ENCODE results near the gene EIF4A2.
"Not testable (repeated sequence)": the region's sequence is repeated elsewhere in the genome, so short reads cannot be mapped to it uniquely, and the experiment has no call there.

EIF4A2 gene

GRCh38 chr3:186810336-186810996 is 27.1 kb downstream of the EIF4A2 start:
- no peak for DNase-seq (ENCODE audit: insufficient read length, low spot score)
- no peak for FAIRE-seq
- TF ChIP-seq, protein P1, sequence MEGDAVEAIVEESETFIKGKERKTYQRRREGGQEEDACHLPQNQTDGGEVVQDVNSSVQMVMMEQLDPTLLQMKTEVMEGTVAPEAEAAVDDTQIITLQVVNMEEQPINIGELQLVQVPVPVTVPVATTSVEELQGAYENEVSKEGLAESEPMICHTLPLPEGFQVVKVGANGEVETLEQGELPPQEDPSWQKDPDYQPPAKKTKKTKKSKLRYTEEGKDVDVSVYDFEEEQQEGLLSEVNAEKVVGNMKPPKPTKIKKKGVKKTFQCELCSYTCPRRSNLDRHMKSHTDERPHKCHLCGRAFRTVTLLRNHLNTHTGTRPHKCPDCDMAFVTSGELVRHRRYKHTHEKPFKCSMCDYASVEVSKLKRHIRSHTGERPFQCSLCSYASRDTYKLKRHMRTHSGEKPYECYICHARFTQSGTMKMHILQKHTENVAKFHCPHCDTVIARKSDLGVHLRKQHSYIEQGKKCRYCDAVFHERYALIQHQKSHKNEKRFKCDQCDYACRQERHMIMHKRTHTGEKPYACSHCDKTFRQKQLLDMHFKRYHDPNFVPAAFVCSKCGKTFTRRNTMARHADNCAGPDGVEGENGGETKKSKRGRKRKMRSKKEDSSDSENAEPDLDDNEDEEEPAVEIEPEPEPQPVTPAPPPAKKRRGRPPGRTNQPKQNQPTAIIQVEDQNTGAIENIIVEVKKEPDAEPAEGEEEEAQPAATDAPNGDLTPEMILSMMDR (IDR thresholded peaks at IDR 0.05; ENCODE audit: insufficient read depth, missing control alignments) = no peak

GRCh38 chr3:186811313-186811712 is 27.9 kb downstream of the EIF4A2 start:
- not testable (repeated sequence) for FAIRE-seq

DNA sequence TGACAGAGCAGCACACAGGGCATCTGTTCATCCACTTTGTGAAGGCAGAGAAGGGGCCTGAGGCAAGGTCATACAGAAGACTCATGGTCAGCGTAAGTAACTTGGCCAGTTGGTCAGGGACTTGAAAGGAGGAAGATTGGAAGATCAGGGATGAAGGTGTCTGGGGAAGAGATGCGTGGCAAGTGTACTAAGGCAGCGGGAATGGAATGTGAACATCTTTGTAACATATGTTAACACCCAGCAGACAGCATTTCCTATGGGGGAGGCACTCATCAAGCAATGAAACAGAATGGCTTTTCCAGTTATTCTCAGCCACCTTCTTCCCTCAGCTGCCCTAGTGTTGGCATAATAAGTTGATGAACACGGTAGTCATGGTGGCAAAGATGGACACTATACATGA is 30.7 kb downstream of the EIF4A2 start:
- no peak for FAIRE-seq
- TF ChIP-seq, protein P1 (IDR thresholded peaks at IDR 0.05; ENCODE audit: insufficient read depth, missing control alignments) = no peak
- DNase-seq (ENCODE audit: insufficient read length, low spot score) = no peak

More at GRCh38 chr3:186811313-186811712, 27.9 kb downstream of the EIF4A2 start:
- not testable (repeated sequence) for DNase-seq (ENCODE audit: insufficient read length, low spot score)

DNA sequence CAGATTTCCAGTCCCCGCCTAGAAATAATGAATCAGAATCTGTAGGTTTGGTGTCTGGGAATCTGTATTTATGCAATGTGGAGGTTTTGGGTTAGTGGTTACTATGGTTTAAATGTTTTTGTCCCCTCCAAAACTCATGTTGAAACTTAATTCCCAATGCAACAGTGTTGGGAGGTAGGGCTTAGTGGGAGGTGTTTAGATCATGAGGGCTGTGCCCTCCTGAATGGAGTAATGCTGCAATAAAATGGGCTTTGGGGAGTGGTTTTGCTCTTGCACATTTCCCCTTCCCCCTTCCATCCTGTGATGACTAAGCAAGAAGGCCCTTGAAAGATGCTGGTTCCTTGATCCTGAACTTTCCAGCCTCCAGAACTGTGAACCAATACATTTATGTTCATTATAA is 32.1 kb downstream of the EIF4A2 start:
- TF ChIP-seq, protein P1 (IDR thresholded peaks at IDR 0.05; ENCODE audit: insufficient read depth, missing control alignments) = no peak
- DNase-seq (ENCODE audit: insufficient read length, low spot score) (no peak), FAIRE-seq (no peak)

DNA sequence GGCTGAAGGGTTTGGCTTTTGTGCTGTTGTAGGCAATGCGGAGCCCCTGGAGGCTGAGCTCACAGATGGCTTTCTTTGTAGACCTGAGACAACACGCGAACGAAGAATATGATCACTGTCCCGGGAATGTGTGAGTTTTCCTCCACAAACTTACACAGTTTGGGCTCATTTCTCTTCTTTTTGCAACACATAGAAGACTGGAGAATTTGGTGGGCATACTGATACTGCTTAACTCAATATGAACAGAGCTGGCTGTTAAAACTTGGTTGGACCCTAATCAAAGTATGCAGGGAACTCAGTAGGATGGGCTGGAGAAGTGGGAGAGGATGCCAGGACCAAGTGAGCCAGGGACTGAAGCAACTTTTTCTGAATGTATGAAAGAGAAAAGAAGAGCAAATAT is 35.1 kb downstream of the EIF4A2 start:
- FAIRE-seq = no peak
- no peak for DNase-seq (ENCODE audit: insufficient read length, low spot score)
- TF ChIP-seq, protein P1 (IDR thresholded peaks at IDR 0.05; ENCODE audit: insufficient read depth, missing control alignments) = no peak

GRCh38 chr3:186818956-186819355 is 35.6 kb downstream of the EIF4A2 start:
- TF ChIP-seq, protein P1 (IDR thresholded peaks at IDR 0.05; ENCODE audit: insufficient read depth, missing control alignments) = no peak
- no peak for DNase-seq (ENCODE audit: insufficient read length, low spot score)
- no peak for FAIRE-seq

DNA sequence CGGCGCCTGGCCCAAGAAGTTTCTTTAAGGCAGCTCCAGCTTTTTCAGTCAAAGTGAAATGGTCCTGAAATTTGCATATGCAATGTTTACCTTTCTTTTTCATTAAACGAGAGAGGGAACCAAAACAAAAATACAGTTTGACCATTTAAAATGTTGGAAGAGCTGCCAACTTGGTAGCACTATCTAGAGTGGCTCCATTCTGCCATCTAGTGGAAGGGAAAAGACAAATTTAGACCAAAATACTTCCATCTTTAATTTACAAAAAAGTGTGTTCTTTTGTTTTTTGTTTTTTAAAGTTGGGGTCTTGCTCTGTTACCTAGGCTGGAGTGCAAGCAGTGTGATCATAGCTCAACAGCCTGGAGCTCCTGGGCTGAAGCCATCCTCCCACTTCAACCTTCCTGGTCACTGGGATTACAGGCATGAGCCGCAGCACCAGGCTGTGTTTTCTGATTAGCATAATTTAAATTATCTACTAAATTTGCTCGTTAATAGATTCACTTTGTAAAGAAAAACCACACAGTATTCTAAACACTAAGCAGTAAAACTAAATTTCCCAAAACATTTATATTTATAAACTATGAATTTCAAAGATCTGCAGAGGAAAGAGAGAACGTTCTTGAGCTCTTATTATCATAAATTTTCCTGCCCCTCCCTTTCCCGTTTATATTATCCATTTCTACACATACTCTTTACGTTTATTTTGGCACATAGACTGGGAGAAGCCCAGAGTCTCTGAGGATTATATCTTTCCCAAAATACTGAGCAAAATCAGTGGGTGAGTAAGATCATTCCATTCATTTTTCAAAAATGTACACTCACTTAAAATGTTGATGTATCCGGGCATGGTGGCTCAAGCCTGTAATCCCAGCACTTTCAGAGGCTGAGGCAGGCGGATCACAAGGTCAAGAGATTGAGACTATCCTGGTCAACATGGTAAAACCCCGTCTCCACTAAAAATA is 38.3 kb downstream of the EIF4A2 start:
- no peak for FAIRE-seq
- DNase-seq (ENCODE audit: insufficient read length, low spot score) = no peak
- TF ChIP-seq, protein P1 (IDR thresholded peaks at IDR 0.05; ENCODE audit: insufficient read depth, missing control alignments) = peak; percentile 72

GRCh38 chr3:186822388-186822759 is 39.0 kb downstream of the EIF4A2 start:
- DNase-seq (ENCODE audit: insufficient read length, low spot score); FAIRE-seq: not testable (repeated sequence)
